KG1 (cell line): Measurements from ENCODE around the gene RICTOR.

Source experiments
- DNase-seq: peaks from one replicate; lab custom pipeline; 2025; lab: John Stamatoyannopoulos, UW

RICTOR gene

DNA sequence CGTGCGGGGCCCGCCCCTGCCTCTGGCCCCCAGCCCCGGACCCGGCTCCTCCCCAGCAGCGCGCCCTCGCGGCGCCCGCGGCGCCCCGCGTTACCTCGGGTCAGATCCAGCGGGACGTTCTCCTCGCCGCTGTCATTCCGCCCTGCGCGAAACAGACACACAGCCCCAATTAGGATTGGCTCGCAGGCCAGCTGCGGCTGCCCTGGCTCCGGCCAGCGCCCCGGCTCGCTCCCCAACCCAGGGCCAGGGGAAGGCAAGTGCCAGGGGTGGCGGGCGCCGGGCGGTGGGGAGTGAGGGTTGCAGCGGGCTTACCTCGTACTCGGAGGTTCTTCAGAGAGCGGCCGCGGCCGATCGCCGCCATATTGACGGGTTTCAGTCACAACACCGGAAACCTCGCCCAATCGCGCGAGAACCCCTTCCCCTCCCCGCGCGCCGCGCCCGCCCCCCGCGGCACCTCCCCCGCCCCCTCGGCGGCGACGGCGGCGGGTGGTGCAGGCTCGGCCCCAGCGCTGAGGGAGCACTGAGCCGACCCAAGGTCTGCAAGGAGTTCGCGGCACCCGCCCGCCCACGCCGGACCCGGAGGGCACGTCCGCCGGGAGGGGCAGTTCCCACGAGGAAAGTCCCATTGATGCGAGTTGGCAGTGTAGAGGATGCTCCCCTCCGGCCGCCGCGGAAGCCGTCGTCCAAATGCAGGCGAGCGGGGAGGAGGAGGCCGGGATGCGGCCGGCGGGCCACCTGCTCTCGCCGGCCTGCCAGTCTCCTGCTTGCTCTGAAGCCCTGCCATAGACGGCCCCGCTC is at the start of gene RICTOR:
TSS of gene RICTOR (minus strand) at position 383 of the 798 bp plus-strand sequence. CDS start at position 361, 22 bp downstream.
- peak; percentile 85 for DNase-seq

DNA sequence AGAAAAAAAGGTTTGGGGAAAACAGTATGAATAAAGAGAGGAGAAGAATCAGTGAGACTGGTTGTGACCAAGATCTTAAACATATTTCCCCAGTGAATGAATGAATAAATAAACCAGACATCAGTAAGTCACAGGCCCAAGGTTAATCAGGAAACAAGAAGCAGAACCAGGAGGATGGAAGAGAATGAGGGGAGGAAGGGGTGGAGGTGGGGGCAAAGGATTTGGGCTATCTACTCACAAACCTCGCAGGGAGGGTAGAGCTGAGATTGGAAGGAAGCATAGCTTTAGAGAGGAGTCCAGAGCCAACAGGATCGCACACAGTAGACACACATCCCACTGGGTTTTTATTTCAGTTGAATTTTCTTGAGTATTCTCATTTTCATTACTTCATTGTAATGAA is 47.7 kb upstream of the RICTOR start:
- no peak for DNase-seq

- no peak for DNase-seq
Observed at GRCh38 chr5:39121315-39121714, 47.1 kb upstream of the RICTOR start.

DNA sequence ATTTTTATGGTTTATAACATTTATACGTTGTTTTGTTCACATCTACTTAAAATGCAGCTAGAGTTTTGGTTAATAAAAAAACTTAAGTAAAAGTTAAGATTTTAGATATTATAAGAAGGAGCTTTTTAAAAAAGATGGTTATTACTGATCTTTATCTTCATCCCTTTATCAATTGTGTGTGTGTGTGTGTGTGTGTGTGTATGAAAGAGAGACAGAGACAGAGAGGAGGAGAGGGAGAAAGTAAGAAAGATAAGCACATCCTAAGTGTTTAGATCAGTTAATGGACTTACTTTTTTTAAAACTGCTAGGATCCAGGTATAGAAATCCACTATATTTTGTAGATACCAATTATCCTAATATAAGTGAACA is 45.8 kb upstream of the RICTOR start:
- DNase-seq: no peak

GRCh38 chr5:39119404-39120051 is 45.3 kb upstream of the RICTOR start:
- DNase-seq: no peak

- no peak for DNase-seq
Observed at GRCh38 chr5:39118638-39119037, 44.4 kb upstream of the RICTOR start.

DNA sequence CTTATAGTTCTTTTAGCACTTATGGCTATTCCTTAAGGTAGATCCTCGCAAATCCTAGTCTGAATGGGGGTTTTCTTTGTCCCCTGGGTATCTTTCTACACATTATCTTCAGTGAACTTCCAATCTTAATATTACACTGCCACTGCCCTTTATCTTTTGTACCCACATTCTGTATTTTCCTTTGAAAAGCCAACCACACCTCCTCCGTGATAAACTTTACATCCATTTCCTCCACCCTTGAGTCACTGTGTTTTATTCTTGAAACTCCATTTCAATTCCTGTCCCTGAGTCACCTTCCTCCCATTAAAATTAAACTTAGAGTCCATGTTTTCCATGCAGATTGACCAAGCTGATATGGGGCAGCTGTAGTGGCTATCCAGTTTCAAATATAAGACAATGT is 43.2 kb upstream of the RICTOR start:
- DNase-seq: no peak

DNA sequence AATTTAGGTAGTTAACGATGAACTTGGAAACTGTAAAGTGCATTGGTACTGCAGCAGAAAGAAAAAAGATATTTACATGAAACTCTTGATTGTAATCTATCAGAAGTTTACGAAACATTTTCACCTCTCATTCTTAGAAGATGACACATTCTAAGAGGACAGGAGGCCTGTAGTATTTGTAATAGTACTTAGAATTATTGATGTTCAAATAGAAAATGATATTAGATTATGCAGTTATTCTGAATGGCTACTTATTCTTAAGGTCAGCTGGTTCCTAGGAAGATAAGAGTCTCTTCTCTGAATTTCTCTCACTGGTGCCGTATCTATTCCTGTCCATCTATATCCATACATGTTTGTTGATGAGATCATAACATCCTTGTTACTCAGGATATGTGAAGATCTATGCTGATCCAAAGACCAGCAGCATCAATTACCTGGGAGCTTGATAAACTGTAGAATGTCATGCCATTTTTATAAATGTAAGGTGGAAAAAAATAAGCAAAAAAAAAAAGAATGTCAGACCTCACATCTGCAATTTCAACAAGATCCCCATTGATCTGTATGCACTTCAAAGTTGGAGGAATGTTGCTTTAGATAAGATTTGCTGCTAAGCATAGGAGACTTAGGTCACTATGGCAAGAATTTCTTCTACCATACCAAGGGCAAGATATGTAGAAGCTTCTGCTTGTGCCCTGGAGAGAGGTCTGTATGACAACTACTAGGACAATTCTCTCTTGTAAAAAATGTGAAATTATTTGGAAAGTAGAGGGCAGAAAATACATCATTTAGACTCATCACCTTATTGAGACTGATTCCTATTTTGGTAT is 42.4 kb upstream of the RICTOR start:
- DNase-seq: no peak

GRCh38 chr5:39115644-39116343 is 41.6 kb upstream of the RICTOR start:
- DNase-seq: no peak

- no peak for DNase-seq
Observed at GRCh38 chr5:39114155-39114554, 40.0 kb upstream of the RICTOR start.

DNA sequence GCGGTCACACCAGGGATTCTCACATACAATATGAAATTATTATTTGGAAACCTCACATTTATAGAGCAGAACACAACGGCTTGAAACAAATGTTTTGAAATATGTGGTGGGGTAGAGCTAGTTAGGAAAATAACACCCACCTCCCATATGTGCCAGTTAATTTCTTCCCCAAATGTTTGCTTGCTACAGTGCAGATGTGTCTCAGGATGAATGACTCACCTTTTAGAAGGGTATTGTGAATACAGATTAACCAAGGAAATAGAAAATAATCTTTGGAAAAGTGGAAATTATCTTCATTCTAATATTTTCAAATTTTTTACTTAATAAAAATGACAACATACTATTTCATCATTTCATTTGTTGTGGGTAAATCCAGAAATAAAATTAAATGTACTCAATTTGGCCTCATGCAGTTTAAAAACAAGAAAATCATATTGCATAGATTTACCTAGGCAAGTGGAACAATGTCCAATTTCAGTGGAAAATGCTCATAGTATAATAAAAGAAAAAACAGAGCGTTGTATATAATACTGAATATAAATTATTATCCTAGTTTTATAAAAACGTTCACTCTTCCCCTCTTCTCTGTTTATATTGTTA is 39.3 kb upstream of the RICTOR start:
- DNase-seq: no peak

GRCh38 chr5:39109606-39110005 is 35.4 kb upstream of the RICTOR start:
- no peak for DNase-seq

- no peak for DNase-seq
Observed at GRCh38 chr5:39108987-39109386, 34.8 kb upstream of the RICTOR start.

DNA sequence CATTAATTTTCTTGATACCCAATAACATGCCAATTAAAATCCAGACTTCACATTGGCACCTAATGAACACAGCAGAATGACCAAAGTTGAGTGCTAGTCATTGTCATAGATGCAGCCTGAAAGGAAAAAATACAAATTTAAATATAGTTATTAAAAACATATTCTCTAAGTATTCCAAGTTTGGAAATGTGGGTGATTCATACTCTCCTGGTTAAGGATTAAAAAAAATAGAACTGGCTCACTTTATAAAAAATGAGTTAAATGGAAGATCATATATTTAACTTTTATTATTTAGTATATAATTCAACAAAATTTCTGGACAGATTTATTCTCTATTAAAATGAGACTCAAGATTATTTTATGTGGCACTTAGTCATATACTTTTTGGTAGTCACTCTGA is 33.2 kb upstream of the RICTOR start:
- DNase-seq: no peak

- no peak for DNase-seq
Observed at GRCh38 chr5:39106322-39106721, 32.1 kb upstream of the RICTOR start.

GRCh38 chr5:39104221-39104620 is 30.0 kb upstream of the RICTOR start:
- DNase-seq: no peak

DNA sequence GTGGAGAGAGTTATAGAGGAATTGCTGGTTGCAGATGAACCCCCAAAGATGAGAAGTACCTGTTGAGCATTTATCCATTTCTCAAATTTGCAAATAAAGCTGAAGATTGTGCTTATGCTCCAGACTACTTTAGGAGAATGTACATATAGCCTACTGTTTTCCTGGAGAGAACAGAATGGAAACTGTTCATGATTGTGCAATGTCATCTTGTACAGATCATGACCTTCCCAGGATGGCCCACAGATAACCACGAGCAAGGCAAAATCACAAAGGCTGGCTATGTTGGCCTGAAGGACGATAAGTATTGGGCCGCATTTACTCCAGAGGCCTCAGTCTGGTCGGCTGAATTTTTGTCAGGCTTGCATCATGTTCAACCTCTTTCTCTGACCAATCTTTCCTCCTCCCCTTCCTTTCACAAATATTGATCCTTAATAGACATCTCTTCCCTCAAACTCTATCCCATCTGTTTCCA is 28.5 kb upstream of the RICTOR start:
- DNase-seq: no peak

DNA sequence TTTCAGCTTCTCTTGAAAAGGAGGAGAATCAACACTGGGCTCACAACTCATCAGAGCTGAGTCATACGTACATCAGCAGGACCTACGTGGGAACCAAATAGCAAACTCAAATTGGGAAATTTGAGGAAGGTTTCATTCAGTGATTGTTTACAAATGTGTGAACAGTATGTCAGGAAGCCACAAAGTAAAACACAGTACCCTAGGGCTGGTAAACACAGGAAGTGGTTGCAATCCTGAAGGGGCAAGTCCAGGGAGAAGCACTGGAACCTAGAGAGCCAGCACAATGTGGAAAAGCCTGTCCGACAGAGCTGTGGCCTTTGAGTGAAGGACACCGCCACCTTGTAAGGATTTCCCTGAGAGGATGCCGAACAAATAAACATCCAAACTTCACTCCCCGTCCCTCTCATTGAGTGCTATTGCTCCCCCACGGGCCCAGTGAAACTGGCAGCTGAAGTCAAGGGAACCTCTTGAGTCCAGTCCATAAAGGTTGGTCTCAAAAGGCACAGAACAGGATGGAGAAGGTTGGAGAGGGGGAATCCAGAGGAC is 26.7 kb upstream of the RICTOR start:
- DNase-seq: no peak

- DNase-seq: no peak
Observed at GRCh38 chr5:39100301-39100850, 26.2 kb upstream of the RICTOR start.

- DNase-seq: no peak
Observed at GRCh38 chr5:39099831-39100230, 25.6 kb upstream of the RICTOR start.

GRCh38 chr5:39093352-39093751 is 19.2 kb upstream of the RICTOR start:
- DNase-seq: no peak
